Activated CD8-positive, alpha-beta T cell treated with anti-CD3 and anti-CD28 coated beads, Interleukin-2, amount 10 ng/mL, durations not matched to agents 7 days and 5 days (primary cell): ENCODE results near the gene NUBPL. TPM values are rescaled to one million over a fixed set of nuclear protein-coding genes. Genes with fewer than 3 reads are reported as not detected.

Source experiments
- ATAC-seq: fragments of 150-1000 bp; cut with Tn5 transposase; one replicate; pipeline ENCODE4 v1.10.0; 2021; ENCODE audit warnings: moderate library complexity
- CTCF ChIA-PET: fragments of 350-600 bp; sonication (Branson Sonifier 250); formaldehyde crosslinking; loops from one replicate; lab custom pipeline; 2021; ENCODE audit warnings: antibody characterized with exemption; lab: Charles Lee
- POLR2A ChIA-PET: fragments of 350-600 bp; sonication (Branson Sonifier 250); formaldehyde crosslinking; loops from one replicate; lab custom pipeline; 2021; ENCODE audit warnings: antibody characterized with exemption; lab: Charles Lee
- DNase-seq: peaks from one replicate; pipeline ENCODE4 v3.0.0-alpha.2; 2020
- H3K27ac Mint-ChIP-seq: one replicate; pipeline ENCODE4 v1.8.0; 2021; ENCODE audit warnings: mild to moderate bottlenecking, mixed read lengths
- H3K27me3 Mint-ChIP-seq: one replicate; pipeline ENCODE4 v1.8.0; 2021; ENCODE audit warnings: low read depth, mixed read lengths
- H3K36me3 Mint-ChIP-seq: one replicate; pipeline ENCODE4 v1.8.0; 2021; ENCODE audit warnings: low read depth, mixed read lengths
- H3K4me1 Mint-ChIP-seq: one replicate; pipeline ENCODE4 v1.8.0; 2021; ENCODE audit warnings: low read depth, mixed read lengths
- H3K4me3 Mint-ChIP-seq: one replicate; pipeline ENCODE4 v1.8.0; 2021; ENCODE audit warnings: mild to moderate bottlenecking, mixed read lengths
- H3K9me3 Mint-ChIP-seq: one replicate; pipeline ENCODE4 v1.8.0; 2022; ENCODE audit warnings: mixed read lengths; ENCODE audit not compliant: insufficient read depth
- total RNA-seq, 2 experiments: library from RNA; stranded (reverse); gene quantifications; one replicate each; pipeline ENCODE4 v1.2.3, GENCODE V29; 2021

Gene NUBPL
- total RNA-seq, 2 experiments from 2014 or later = 5.8 to 8.6 TPM

- ChIA-PET POLR2A (no interaction called here), CTCF (no interaction called here)
- Mint-ChIP-seq H3K27ac (no peak overlapping the region), H3K36me3 (no peaks in the 10 kb centered on the region), H3K4me3 (no peak overlapping the region), H3K27me3 (no peaks in the 10 kb centered on the region), H3K9me3 (no peaks in the 10 kb centered on the region), H3K4me1 (no peaks in the 10 kb centered on the region)
- DNase-seq = no peak
- no peak for ATAC-seq
These were observed 332.1 kb downstream of the NUBPL start for GRCh38 chr14:31893221-31893757.

DNA sequence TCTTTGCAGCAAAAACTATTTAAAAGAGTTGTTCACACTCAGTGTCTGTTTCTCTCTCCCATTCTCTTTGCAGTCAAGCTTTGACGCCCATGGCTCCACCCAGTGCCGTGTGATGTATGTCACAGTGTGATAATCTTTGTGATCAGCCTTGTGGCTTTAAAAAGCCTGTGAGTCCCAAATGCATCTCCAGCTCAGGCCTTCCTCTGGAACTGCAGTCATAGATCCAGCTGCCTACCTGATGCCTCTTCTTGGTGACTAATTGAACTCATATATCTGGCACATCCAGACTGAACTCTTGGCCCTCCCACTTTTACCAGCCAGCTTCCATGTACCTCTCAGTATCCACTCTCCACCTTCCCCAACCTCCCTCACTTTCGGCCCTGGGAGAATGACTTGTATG lies 333.1 kb downstream of the NUBPL start:
- Mint-ChIP-seq H3K36me3 (no peaks in the 10 kb centered on the region), H3K27me3 (peaks cover 4% of the 10 kb centered on the region), H3K27ac (no peak overlapping the region), H3K4me1 (no peaks in the 10 kb centered on the region), H3K9me3 (no peaks in the 10 kb centered on the region), H3K4me3 (no peak overlapping the region)
- no peak for ATAC-seq
- ChIA-PET CTCF (no interaction called here), POLR2A (no interaction called here)
- no peak for DNase-seq

DNA sequence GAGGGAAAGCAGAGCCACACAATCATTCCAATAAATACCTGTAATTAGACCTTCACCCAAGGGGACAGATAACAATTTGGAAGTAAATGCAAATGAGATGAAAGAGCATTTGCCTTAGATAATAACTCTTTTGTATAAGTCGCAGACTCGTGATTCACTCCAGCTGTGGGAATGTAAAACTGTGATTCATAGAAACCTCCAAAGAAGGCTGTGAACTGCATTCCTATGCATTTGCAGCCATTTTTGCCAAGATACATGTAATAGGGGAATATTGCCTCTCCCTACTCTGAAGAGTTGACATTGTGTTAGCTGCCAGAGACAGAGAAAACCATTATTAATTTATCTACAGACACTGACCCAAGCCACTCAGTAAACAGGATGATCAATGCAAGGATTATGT lies 334.0 kb downstream of the NUBPL start:
- H3K4me3 Mint-ChIP-seq = no peak overlapping the region
- no peak overlapping the region for H3K27ac Mint-ChIP-seq
- H3K9me3 Mint-ChIP-seq = no peaks in the 10 kb centered on the region
- H3K4me1 Mint-ChIP-seq = no peaks in the 10 kb centered on the region
- ChIA-PET POLR2A (no interaction called here), CTCF (no interaction called here)
- DNase-seq = no peak
- no peaks in the 10 kb centered on the region for H3K36me3 Mint-ChIP-seq
- H3K27me3 Mint-ChIP-seq = peaks cover 4% of the 10 kb centered on the region
- ATAC-seq = no peak

DNA sequence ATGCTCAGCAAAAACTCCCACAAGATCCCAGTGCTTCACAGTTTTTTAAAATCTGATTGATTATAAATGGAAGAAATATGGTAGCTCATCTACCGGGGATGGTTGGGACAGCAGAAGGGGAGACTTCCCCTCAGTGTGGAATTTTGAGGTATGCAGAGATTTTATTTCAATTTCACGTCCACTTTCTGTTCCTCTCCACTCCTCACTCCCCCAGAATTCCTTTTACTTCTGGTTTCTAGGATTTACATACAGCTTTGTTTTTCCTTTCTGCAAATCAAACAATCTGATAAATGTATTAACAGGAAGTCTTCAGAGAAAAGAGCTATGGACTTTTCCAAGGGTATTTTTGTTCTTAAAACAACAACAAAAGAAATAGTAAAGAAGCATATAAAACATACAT lies 334.4 kb downstream of the NUBPL start:
- DNase-seq (no peak), ATAC-seq (no peak)
- H3K27me3 Mint-ChIP-seq = peaks cover 4% of the 10 kb centered on the region
- no peak overlapping the region for H3K27ac Mint-ChIP-seq
- no peaks in the 10 kb centered on the region for H3K4me1 Mint-ChIP-seq
- ChIA-PET POLR2A (no interaction called here), CTCF (no interaction called here)
- no peaks in the 10 kb centered on the region for H3K9me3 Mint-ChIP-seq
- H3K36me3 Mint-ChIP-seq = no peaks in the 10 kb centered on the region
- H3K4me3 Mint-ChIP-seq = no peak overlapping the region

DNA sequence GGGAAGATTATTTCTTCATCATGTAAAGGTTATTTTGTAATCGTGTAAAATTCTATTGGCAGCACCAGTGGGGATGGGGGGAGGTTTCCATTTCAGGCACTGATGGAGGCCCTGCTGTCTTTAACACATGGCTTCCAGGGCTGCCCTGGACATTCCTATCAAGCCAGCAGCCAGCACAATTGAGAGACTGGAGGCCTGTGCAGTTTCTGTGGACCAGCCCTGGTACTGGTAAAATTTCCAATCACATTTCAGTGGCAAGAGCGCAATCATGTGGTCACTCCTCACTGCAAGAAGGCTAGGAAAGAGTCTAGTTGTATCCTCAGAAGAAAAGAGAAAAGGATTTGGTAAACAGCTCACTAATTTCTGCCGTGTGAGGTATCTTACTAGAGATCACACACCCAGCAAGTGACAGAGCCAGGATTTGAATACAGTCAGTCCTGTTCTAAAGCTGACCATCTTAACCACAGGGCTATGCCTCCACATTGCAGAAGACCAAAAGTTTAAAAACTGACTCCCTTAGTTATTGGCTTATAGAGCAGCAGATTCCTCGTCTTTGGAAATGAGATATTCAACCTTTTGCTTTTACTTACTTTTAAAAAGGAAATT lies 336.5 kb downstream of the NUBPL start:
- ChIA-PET CTCF (no interaction called here), POLR2A (no interaction called here)
- Mint-ChIP-seq H3K27ac (no peak overlapping the region), H3K27me3 (peaks cover 4% of the 10 kb centered on the region), H3K4me1 (no peaks in the 10 kb centered on the region), H3K4me3 (no peak overlapping the region), H3K9me3 (no peaks in the 10 kb centered on the region), H3K36me3 (no peaks in the 10 kb centered on the region)
- DNase-seq (no peak), ATAC-seq (no peak)

GRCh38 chr14:31898838-31899528 lies 337.8 kb downstream of the NUBPL start:
- Mint-ChIP-seq H3K9me3 (no peaks in the 10 kb centered on the region), H3K27me3 (peaks cover 4% of the 10 kb centered on the region), H3K36me3 (no peaks in the 10 kb centered on the region), H3K4me1 (no peaks in the 10 kb centered on the region), H3K27ac (no peak overlapping the region), H3K4me3 (no peak overlapping the region)
- DNase-seq (no peak), ATAC-seq (no peak)
- ChIA-PET POLR2A (no interaction called here), CTCF (no interaction called here)

DNA sequence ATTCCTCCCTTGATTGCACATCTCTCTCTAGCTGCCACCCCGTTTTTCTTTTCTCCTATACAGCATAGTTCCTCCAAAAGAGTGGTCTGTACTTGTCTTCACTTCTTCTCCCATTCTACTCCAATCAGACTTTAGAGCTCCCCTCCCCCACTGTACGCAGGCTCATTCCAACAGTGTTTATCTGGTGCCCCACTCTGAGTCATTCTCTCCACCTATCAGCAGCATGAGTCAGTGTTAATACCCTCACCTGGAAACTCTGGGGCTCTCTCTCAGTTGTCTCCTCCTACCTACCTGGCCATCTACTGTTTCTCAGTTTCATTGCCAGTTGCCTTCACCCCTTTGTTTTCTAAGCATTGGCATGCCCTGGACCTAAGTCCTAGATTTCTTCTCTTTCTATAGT lies 340.8 kb downstream of the NUBPL start:
- DNase-seq (no peak), ATAC-seq (no peak)
- ChIA-PET CTCF (no interaction called here), POLR2A (no interaction called here)
- Mint-ChIP-seq H3K4me1 (no peaks in the 10 kb centered on the region), H3K4me3 (no peak overlapping the region), H3K27me3 (peaks cover 4% of the 10 kb centered on the region), H3K27ac (no peak overlapping the region), H3K36me3 (no peaks in the 10 kb centered on the region), H3K9me3 (no peaks in the 10 kb centered on the region)

GRCh38 chr14:31902945-31903646 lies 341.9 kb downstream of the NUBPL start:
- H3K36me3 Mint-ChIP-seq = no peaks in the 10 kb centered on the region
- no peak for ATAC-seq

DNA sequence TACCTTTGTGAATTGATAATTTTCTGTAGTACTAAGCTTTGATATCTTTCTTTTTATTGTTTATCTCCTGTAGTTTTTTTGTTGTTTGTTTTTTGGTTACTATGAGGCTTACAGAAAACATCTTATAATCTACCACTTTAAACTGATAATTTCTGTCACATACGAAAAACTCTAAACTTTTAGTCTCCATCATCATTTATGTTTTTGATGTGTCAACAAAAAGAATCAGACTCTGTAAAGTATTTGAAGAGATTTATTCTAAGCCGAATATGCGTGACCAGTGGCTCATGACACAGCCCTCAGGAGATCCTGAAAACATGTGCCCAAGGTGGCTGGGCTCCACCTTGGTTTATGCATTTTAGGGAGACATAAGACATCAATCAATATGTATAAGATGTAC lies 348.8 kb downstream of the NUBPL start:
- Mint-ChIP-seq H3K4me3 (no peak overlapping the region), H3K27ac (no peak overlapping the region), H3K4me1 (no peaks in the 10 kb centered on the region), H3K27me3 (peaks cover 2% of the 10 kb centered on the region), H3K9me3 (peaks cover 6% of the 10 kb centered on the region), H3K36me3 (no peaks in the 10 kb centered on the region)
- DNase-seq (no peak), ATAC-seq (no peak)
- POLR2A ChIA-PET = interaction anchor here (0.7 kb wide), 1 partner anchor 49 kb away, joined by 4 read pairs; no protein-coding TSS in a partner anchor
- CTCF ChIA-PET = no interaction called here

More at GRCh38 chr14:31902945-31903646, 341.9 kb downstream of the NUBPL start:
- H3K4me1 Mint-ChIP-seq = no peaks in the 10 kb centered on the region
- H3K27ac Mint-ChIP-seq = no peak overlapping the region
- ChIA-PET POLR2A (no interaction called here), CTCF (no interaction called here)
- H3K27me3 Mint-ChIP-seq = peaks cover 4% of the 10 kb centered on the region
- no peak overlapping the region for H3K4me3 Mint-ChIP-seq
- no peak for DNase-seq
- no peaks in the 10 kb centered on the region for H3K9me3 Mint-ChIP-seq

Other genes starting within 250 kb of the NUBPL start
- gene HEATR5A, start 140.9 kb upstream of the NUBPL start, total RNA-seq = 1 to 10 TPM; 8.5 to 9.4 TPM
- gene DTD2, start 103.9 kb upstream of the NUBPL start, total RNA-seq = 10 to 100 TPM; 15.7 to 17.7 TPM
- gene GPR33, start 73.4 kb upstream of the NUBPL start, total RNA-seq = not detected